ENCODE results near the gene THEMIS.

GRCh38 chr6:127937747-127938146 is 36.9 kb upstream of the THEMIS start:
- TF ChIP-seq POLR2A (IDR thresholded peaks at IDR 0.05) (no peak), CTCF (IDR thresholded peaks at IDR 0.05) (no peak)

All from lower leg skin (tissue), 3 donors.